ENCODE data around the gene NF2.

GRCh38 chr22:29606320-29606719, 2.9 kb downstream of the NF2 start:
- TF ChIP-seq CTCF (IDR thresholded peaks at IDR 0.05): no peak
- TF ChIP-seq ZFX (IDR thresholded peaks at IDR 0.05; ENCODE audit: borderline replicate concordance): no peak
